SK-N-SH treated with all-trans-retinoic acid at 6 μM for 48 hours (cell line): Measurements from ENCODE around the gene PKDCC.
"Not testable (repeated sequence)": the region's sequence is repeated elsewhere in the genome, so short reads cannot be mapped to it uniquely, and the experiment has no call there.

ENCODE experiments used
- ATAC-seq: fragments of 200-7000 bp; cut with Tn5 transposase; 3 replicates; pipeline ENCODE4 v1.9.1; 2020; ENCODE audit warnings: mild to moderate bottlenecking, moderate library complexity
- BACH2 ChIP-seq: fragments of 250-450 bp; sonication (Bioruptor Pico); IDR thresholded peaks from 2 replicates; pipeline ENCODE4 v1.9.0; 2021; ENCODE audit warnings: mild to moderate bottlenecking, borderline replicate concordance
- CSDC2 ChIP-seq: fragments of 250-450 bp; sonication (Bioruptor Pico); IDR thresholded peaks from 2 replicates; pipeline ENCODE4 v1.5.0; 2020; ENCODE audit warnings: mild to moderate bottlenecking, moderate library complexity
- ESRRG ChIP-seq: fragments of 250-450 bp; sonication (Bioruptor Pico); IDR thresholded peaks from 2 replicates; pipeline ENCODE4 v1.6.1; 2021; ENCODE audit warnings: mild to moderate bottlenecking
- PPARA ChIP-seq: fragments of 250-450 bp; sonication (Bioruptor Pico); IDR thresholded peaks from 2 replicates; pipeline ENCODE4 v1.5.0; 2020; ENCODE audit warnings: mild to moderate bottlenecking, borderline replicate concordance
- SNAI2 ChIP-seq: fragments of 250-450 bp; sonication (Bioruptor Pico); IDR thresholded peaks from 2 replicates; pipeline ENCODE4 v1.5.0; 2020; ENCODE audit warnings: mild to moderate bottlenecking, moderate library complexity
- TOX ChIP-seq: fragments of 250-450 bp; sonication (Bioruptor Pico); IDR thresholded peaks from 2 replicates; pipeline ENCODE4 v1.8.0; 2021; ENCODE audit warnings: mild to moderate bottlenecking, moderate library complexity, borderline replicate concordance
- ZFP3 ChIP-seq: fragments of 250-450 bp; sonication (Bioruptor Pico); IDR thresholded peaks from 2 replicates; pipeline ENCODE4 v1.5.0; 2020; ENCODE audit warnings: mild to moderate bottlenecking, moderate library complexity
- ZFP30 ChIP-seq: fragments of 450-650 bp; formaldehyde crosslinking; IDR thresholded peaks from 2 replicates; pipeline ENCODE4 v1.5.0; 2022; ENCODE audit warnings: mild to moderate bottlenecking, moderate library complexity
- ZNF565 ChIP-seq: fragments of 450-650 bp; formaldehyde crosslinking; conservative IDR thresholded peaks from 2 replicates; pipeline ENCODE4 v1.5.0; 2020; ENCODE audit warnings: low read depth, mild to moderate bottlenecking, moderate library complexity
- ZNF8 ChIP-seq: fragments of 450-650 bp; formaldehyde crosslinking; IDR thresholded peaks from 2 replicates; pipeline ENCODE4 v1.5.0; 2020; ENCODE audit warnings: mild to moderate bottlenecking, moderate library complexity
- TF ChIP-seq, protein P1 (sequence below): fragments of 250-450 bp; sonication (Bioruptor Pico); IDR thresholded peaks from 2 replicates; pipeline ENCODE4 v1.5.1; 2020; ENCODE audit warnings: low read depth, mild to moderate bottlenecking, moderate library complexity
- TF ChIP-seq, protein P2 (sequence below): fragments of 250-450 bp; sonication (Bioruptor Pico); IDR thresholded peaks from 2 replicates; pipeline ENCODE4 v1.5.0; 2020; ENCODE audit warnings: mild to moderate bottlenecking, moderate library complexity
- TF ChIP-seq, protein P3 (sequence below): fragments of 250-450 bp; sonication (Bioruptor Pico); IDR thresholded peaks from 2 replicates; pipeline ENCODE4 v1.5.1; 2021; ENCODE audit warnings: mild to moderate bottlenecking, moderate library complexity
- TF ChIP-seq, protein P4 (sequence below): fragments of 250-450 bp; sonication (Bioruptor Pico); IDR thresholded peaks from 2 replicates; pipeline ENCODE4 v1.8.0; 2021; ENCODE audit warnings: low read depth, mild to moderate bottlenecking, moderate library complexity, borderline replicate concordance
- TF ChIP-seq, protein P5 (sequence below): fragments of 250-450 bp; sonication (Bioruptor Pico); IDR thresholded peaks from 2 replicates; pipeline ENCODE4 v1.8.0; 2020; ENCODE audit warnings: mild to moderate bottlenecking, moderate library complexity, borderline replicate concordance

Gene PKDCC

DNA sequence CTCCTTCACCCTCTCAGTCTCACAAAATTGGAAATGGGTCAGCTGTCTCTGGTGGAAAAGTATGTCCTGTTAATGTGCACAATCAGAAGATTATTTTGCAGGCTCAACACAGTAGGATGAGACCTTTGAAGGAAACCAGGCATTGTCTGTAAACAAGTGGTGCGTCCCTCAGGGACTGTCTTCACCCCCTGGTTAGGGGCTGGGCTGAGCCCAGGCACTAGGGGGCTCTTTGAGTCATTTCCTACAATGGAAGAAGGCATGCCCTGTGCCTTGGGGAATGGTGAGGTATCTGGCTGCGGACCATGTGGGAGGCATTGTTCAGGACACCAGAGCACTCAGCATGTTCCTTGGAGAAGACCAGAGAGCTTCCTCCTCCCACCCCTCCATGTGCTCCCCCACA is 26.8 kb downstream of the PKDCC start (continued):
- TF ChIP-seq CSDC2 (CRISPR knock-in tag) (no peak), ZNF8 (CRISPR knock-in tag) (no peak)

DNA sequence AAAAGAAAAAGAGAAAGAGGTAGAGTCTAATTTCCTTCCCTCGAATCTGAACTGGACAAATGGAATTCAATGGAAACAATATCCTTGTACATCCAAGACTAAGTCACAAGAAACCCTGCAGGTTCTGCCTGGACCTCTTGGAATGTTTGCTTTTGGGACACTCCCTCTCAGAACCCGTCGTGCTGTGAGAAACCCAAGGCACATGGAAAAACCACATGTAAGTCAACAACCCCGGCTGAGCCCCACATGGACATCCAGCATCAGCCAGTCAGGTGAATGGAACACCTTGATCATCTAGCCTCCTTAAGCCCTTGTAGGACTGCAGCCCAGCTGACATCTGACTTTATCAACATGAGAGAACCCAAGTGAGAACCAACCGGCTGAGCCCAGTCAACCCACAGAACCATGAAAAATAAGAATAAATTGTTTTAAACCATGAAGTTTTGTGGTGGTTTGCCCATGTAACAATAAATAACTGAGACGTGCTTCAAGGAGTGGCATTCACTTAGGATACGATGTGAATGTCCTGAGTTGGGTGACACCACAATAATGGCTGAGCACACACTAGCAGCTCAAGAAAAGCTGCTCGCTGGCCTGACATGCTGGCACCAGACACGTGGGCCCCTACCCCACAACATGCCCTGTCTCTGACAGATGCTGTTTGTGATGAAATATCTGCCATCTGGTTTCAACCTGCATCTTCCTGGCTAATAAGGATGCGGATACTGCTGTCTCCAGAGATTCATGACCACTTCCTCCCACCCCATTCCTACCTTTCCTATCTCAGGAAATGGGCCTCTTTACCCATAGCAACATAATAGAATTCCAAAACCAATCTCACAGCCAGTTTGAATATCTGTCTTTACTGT is 28.8 kb downstream of the PKDCC start:
- TF ChIP-seq ZFP30 (CRISPR knock-in tag) (no peak), SNAI2 (CRISPR knock-in tag) (no peak)
- TF ChIP-seq, protein P1, sequence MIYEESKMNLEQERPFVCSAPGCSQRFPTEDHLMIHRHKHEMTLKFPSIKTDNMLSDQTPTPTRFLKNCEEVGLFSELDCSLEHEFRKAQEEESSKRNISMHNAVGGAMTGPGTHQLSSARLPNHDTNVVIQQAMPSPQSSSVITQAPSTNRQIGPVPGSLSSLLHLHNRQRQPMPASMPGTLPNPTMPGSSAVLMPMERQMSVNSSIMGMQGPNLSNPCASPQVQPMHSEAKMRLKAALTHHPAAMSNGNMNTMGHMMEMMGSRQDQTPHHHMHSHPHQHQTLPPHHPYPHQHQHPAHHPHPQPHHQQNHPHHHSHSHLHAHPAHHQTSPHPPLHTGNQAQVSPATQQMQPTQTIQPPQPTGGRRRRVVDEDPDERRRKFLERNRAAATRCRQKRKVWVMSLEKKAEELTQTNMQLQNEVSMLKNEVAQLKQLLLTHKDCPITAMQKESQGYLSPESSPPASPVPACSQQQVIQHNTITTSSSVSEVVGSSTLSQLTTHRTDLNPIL (CRISPR knock-in tag) = no peak
- TF ChIP-seq, protein P2, sequence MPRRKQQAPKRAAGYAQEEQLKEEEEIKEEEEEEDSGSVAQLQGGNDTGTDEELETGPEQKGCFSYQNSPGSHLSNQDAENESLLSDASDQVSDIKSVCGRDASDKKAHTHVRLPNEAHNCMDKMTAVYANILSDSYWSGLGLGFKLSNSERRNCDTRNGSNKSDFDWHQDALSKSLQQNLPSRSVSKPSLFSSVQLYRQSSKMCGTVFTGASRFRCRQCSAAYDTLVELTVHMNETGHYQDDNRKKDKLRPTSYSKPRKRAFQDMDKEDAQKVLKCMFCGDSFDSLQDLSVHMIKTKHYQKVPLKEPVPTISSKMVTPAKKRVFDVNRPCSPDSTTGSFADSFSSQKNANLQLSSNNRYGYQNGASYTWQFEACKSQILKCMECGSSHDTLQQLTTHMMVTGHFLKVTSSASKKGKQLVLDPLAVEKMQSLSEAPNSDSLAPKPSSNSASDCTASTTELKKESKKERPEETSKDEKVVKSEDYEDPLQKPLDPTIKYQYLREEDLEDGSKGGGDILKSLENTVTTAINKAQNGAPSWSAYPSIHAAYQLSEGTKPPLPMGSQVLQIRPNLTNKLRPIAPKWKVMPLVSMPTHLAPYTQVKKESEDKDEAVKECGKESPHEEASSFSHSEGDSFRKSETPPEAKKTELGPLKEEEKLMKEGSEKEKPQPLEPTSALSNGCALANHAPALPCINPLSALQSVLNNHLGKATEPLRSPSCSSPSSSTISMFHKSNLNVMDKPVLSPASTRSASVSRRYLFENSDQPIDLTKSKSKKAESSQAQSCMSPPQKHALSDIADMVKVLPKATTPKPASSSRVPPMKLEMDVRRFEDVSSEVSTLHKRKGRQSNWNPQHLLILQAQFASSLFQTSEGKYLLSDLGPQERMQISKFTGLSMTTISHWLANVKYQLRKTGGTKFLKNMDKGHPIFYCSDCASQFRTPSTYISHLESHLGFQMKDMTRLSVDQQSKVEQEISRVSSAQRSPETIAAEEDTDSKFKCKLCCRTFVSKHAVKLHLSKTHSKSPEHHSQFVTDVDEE (CRISPR knock-in tag) = no peak

DNA sequence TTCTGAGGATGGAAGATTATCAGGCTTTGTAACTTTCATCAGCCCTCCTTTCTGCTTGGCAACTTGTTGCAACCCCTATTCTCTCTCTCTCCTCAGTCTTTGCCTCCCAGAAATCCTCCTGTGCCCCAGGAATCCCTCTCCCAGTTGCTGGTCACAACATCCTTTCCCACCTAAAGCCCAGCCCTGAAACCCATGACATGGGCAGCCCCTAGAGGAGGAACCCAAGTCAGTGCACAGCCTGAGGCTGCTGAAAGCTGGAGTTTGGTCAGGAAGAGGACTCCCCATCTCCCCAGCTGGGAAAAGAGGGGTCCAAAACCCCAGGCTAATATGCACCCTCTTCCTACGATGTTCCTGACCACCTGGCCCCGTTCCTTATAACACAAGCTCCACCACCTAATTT is 29.5 kb downstream of the PKDCC start:
- ATAC-seq = no peak
- TF ChIP-seq, protein P2 (CRISPR knock-in tag) = no peak
- TF ChIP-seq ZFP3 (CRISPR knock-in tag) (no peak), BACH2 (no peak), TOX (CRISPR knock-in tag) (no peak), ZNF565 (no peak)
- TF ChIP-seq, protein P3, sequence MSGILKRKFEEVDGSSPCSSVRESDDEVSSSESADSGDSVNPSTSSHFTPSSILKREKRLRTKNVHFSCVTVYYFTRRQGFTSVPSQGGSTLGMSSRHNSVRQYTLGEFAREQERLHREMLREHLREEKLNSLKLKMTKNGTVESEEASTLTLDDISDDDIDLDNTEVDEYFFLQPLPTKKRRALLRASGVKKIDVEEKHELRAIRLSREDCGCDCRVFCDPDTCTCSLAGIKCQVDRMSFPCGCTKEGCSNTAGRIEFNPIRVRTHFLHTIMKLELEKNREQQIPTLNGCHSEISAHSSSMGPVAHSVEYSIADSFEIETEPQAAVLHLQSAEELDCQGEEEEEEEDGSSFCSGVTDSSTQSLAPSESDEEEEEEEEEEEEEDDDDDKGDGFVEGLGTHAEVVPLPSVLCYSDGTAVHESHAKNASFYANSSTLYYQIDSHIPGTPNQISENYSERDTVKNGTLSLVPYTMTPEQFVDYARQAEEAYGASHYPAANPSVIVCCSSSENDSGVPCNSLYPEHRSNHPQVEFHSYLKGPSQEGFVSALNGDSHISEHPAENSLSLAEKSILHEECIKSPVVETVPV = no peak
- TF ChIP-seq, protein P4, sequence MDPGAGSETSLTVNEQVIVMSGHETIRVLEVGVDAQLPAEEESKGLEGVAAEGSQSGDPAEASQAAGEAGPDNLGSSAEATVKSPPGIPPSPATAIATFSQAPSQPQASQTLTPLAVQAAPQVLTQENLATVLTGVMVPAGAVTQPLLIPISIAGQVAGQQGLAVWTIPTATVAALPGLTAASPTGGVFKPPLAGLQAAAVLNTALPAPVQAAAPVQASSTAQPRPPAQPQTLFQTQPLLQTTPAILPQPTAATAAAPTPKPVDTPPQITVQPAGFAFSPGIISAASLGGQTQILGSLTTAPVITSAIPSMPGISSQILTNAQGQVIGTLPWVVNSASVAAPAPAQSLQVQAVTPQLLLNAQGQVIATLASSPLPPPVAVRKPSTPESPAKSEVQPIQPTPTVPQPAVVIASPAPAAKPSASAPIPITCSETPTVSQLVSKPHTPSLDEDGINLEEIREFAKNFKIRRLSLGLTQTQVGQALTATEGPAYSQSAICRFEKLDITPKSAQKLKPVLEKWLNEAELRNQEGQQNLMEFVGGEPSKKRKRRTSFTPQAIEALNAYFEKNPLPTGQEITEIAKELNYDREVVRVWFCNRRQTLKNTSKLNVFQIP (CRISPR knock-in tag) = no peak
- TF ChIP-seq, all 23 proteins: peak for 0

More for the DNA sequence above, 28.8 kb downstream of the PKDCC start:
- ATAC-seq = no peak

DNA sequence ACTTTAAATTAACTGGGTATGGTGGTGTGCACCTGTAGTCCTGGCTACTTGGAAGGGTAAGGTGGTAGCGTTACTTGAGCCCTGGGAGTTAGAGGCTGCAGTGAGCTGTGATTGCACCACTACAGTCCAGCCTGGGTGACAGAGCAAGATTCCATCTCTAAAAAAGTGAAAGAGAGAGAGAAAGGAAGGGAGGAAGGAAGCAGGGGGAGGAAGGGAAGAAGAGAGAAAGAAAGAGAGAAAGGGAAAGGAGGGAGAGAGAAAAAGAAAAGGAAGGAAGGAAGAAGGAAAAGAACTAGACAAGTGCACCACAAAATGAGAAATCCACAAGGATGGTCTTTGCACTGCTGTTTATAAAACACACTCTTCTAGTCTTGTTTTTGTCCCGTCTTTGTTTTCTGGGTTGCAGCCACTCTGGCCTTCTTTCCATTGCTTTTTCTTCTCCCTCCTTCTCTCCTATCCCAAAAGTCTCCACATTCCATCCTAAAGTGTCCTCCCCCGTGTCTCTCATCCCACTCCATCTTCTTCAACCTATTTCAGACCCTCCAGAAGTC is 32.0 kb downstream of the PKDCC start:
- TF ChIP-seq, protein P5, sequence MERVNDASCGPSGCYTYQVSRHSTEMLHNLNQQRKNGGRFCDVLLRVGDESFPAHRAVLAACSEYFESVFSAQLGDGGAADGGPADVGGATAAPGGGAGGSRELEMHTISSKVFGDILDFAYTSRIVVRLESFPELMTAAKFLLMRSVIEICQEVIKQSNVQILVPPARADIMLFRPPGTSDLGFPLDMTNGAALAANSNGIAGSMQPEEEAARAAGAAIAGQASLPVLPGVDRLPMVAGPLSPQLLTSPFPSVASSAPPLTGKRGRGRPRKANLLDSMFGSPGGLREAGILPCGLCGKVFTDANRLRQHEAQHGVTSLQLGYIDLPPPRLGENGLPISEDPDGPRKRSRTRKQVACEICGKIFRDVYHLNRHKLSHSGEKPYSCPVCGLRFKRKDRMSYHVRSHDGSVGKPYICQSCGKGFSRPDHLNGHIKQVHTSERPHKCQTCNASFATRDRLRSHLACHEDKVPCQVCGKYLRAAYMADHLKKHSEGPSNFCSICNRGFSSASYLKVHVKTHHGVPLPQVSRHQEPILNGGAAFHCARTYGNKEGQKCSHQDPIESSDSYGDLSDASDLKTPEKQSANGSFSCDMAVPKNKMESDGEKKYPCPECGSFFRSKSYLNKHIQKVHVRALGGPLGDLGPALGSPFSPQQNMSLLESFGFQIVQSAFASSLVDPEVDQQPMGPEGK = no peak
- TF ChIP-seq, protein P4 (CRISPR knock-in tag) = no peak
- TF ChIP-seq BACH2 (no peak), ESRRG (CRISPR knock-in tag) (no peak), PPARA (no peak), ZFP3 (CRISPR knock-in tag) (no peak)
- no peak for ATAC-seq

DNA sequence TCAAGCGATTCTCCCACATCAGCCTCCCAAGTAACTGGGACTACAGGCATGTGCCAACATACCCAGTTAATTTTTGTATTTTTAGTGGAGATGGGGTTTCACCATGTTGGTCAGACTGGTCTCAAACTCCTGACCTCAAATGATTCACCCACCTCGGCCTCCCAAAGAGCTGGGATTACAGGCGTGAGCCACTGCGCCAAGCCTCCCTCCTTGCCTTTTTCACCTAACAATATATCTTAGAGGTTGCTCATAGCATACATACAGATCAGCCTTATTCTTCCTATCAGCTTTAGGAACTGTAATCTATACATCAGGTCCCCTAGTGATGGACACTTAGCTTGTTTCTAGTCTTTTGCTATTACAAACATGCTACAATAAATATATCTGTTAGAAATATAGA is 33.3 kb downstream of the PKDCC start:
- not testable (repeated sequence) for ATAC-seq
